HepG2 (cell line): ENCODE results near the gene TUBG2. TPM values are rescaled to one million over a fixed set of nuclear protein-coding genes. Genes with fewer than 3 reads are reported as not detected.
A peak's percentile ranks its signal among the peaks of the same experiment; 100 is the strongest.

Experiments
- ATAC-seq: fragments of 200-7000 bp; cut with Tn5 transposase; 3 replicates; pipeline ENCODE4 v1.9.1; 2020; ENCODE audit warnings: mild to moderate bottlenecking, moderate library complexity
- BruUV-seq: library from RNA; stranded (reverse); fragments of 400-500 nt; replicated peaks from 2 replicates; lab custom pipeline; 2021; lab: Mats Ljungman, UMichigan
- CTCF ChIA-PET: fragments of 300-600 bp; formaldehyde crosslinking; extraction: SDS; loops from one replicate; lab custom pipeline; 2021; ENCODE audit warnings: low total read pairs, inconsistent platforms, low intra/inter-chr PET ratio; lab: Yijun Ruan, JAX
- POLR2A ChIA-PET: fragments of 350-600 bp; sonication (Branson Sonifier 250); formaldehyde crosslinking; loops from one replicate; lab custom pipeline; 2020; ENCODE audit warnings: antibody characterized with exemption, inconsistent platforms; lab: Yijun Ruan, JAX
- DNase-seq: peaks from one replicate; pipeline ENCODE4 v3.0.0-alpha.2; 2015; ENCODE audit warnings: low spot score
- FAIRE-seq: peaks from 3 replicates; lab custom pipeline; 2011; peaks lifted over from hg19 to GRCh38; lab: Jason Lieb, UNC
- H2AFZ ChIP-seq: one replicate; pipeline ENCODE4 v1.6.1; 2011; ENCODE audit warnings: low read length, inconsistent platforms
- H3K27ac ChIP-seq: fragments of 300-600 bp; 3 replicates; pipeline ENCODE4 v1.8.0; 2011; ENCODE audit warnings: mixed run types, mild to moderate bottlenecking, mixed read lengths, low read length, inconsistent platforms; ENCODE audit not compliant: insufficient read depth; ENCODE audit errors: extremely low read length
- H3K27me3 ChIP-seq, 2 experiments: fragments of 200-600 bp in 1 of 2; 2 replicates in 1 of 2; 3 replicates in 1 of 2; pipeline versions ENCODE4 v1.6.0 to v1.8.0; 2011; ENCODE audit warnings: low read length in 2 of 2, mild to moderate bottlenecking in 2 of 2, moderate library complexity in 2 of 2, inconsistent platforms in 1 of 2; ENCODE audit not compliant: insufficient read depth in 2 of 2, control insufficient read depth in 1 of 2
- H3K36me3 ChIP-seq, 2 experiments: fragments of 200-600 bp in 1 of 2; replicated peaks in 1 of 2; 2 replicates in 1 of 2; 3 replicates in 1 of 2; pipeline versions ENCODE4 v1.5.1 to v1.8.0; 2011; ENCODE audit warnings: low read length in 2 of 2, inconsistent platforms in 1 of 2; ENCODE audit not compliant: insufficient read depth in 2 of 2, control insufficient read depth in 1 of 2
- H3K4me1 ChIP-seq: 2 replicates; pipeline ENCODE4 v1.5.1; 2012; ENCODE audit warnings: low read length, inconsistent platforms; ENCODE audit not compliant: insufficient read depth
- H3K4me2 ChIP-seq: 2 replicates; pipeline ENCODE4 v1.6.0; 2011; ENCODE audit warnings: low read depth, low read length, inconsistent platforms
- H3K4me3 ChIP-seq, 3 experiments: fragments of 200-600 bp in 1 of 3; sonication (generic), shearing (Covaris generic) in 1 of 3; replicated peaks in 1 of 3; 2 replicates each; pipeline ENCODE4 v1.5.1; 2011 to 2016; ENCODE audit warnings: low read length in 3 of 3, inconsistent platforms in 2 of 3, low read depth in 2 of 3, mild to moderate bottlenecking in 2 of 3, control low read depth in 1 of 3, mixed read lengths in 1 of 3; ENCODE audit not compliant: insufficient read depth in 1 of 3
- H3K79me2 ChIP-seq: one replicate; pipeline ENCODE4 v1.6.1; 2011; ENCODE audit warnings: low read length, inconsistent platforms; ENCODE audit not compliant: insufficient read depth
- H3K9ac ChIP-seq: 2 replicates; pipeline ENCODE4 v1.6.0; 2011; ENCODE audit warnings: mild to moderate bottlenecking, low read depth, low read length, inconsistent platforms; ENCODE audit not compliant: insufficient read depth
- H3K9me3 ChIP-seq: 2 replicates; pipeline ENCODE4 v1.5.1; 2012; ENCODE audit warnings: mild to moderate bottlenecking, low read length
- H4K20me1 ChIP-seq: 2 replicates; pipeline ENCODE4 v1.6.0; 2011; ENCODE audit warnings: inconsistent platforms, mild to moderate bottlenecking, low read length, moderate library complexity; ENCODE audit not compliant: insufficient read depth
- AGO2 ChIP-seq: fragments of 200-400 bp; formaldehyde crosslinking; optimal IDR thresholded peaks from 2 replicates; pipeline ENCODE3; 2017; ENCODE audit warnings: mild to moderate bottlenecking, low read depth, low read length, moderate library complexity
- ATF7 ChIP-seq, 2 experiments: fragments of 450-650 bp in 1 of 2; sonication (generic) in 1 of 2; formaldehyde crosslinking in 1 of 2; IDR thresholded peaks; 2 replicates each; pipeline versions ENCODE4 v1.4.0 to v1.6.1; 2016 to 2020; ENCODE audit warnings: antibody characterized with exemption in 1 of 2, mild to moderate bottlenecking in 1 of 2, missing genetic modification reagents in 1 of 2
- CC2D1A ChIP-seq: sonication (generic); formaldehyde crosslinking; IDR thresholded peaks from 2 replicates; pipeline ENCODE4 v1.8.1; 2023; ENCODE audit warnings: mild to moderate bottlenecking, missing genetic modification reagents
- DR1 ChIP-seq: sonication (generic); formaldehyde crosslinking; IDR thresholded peaks from 2 replicates; pipeline ENCODE4 v1.8.0; 2021; ENCODE audit warnings: mild to moderate bottlenecking, missing genetic modification reagents, inconsistent platforms
- EEA1 ChIP-seq: sonication (generic); formaldehyde crosslinking; IDR thresholded peaks from 2 replicates; pipeline ENCODE4 v1.5.1; 2020; ENCODE audit warnings: mild to moderate bottlenecking, missing genetic modification reagents, borderline replicate concordance
- KMT2B ChIP-seq: IDR thresholded peaks from 2 replicates; pipeline ENCODE4 v1.6.1; 2016; ENCODE audit warnings: missing genetic modification reagents, missing compliant biosample characterization
- PHF21A ChIP-seq: sonication (generic); formaldehyde crosslinking; IDR thresholded peaks from 2 replicates; pipeline ENCODE4 v1.5.0; 2020; ENCODE audit warnings: mild to moderate bottlenecking, missing genetic modification reagents
- POLR2A ChIP-seq, 2 experiments: IDR thresholded peaks; 2 replicates each; pipeline ENCODE4 v1.6.1; 2011; ENCODE audit warnings: low read depth in 2 of 2, low read length in 2 of 2, mild to moderate bottlenecking in 1 of 2, moderate library complexity in 1 of 2; ENCODE audit not compliant: insufficient read depth in 1 of 2
- RBFOX2 ChIP-seq: fragments of 200-400 bp; formaldehyde crosslinking; IDR thresholded peaks from 2 replicates; pipeline ENCODE4 v1.6.1; 2017; ENCODE audit warnings: low read depth, mild to moderate bottlenecking, low read length
- RELA ChIP-seq: sonication (generic); formaldehyde crosslinking; IDR thresholded peaks from 2 replicates; pipeline ENCODE4 v1.4.0; 2020; ENCODE audit warnings: missing genetic modification reagents
- SAFB2 ChIP-seq: sonication (generic); formaldehyde crosslinking; IDR thresholded peaks from 2 replicates; pipeline ENCODE4 v1.5.1; 2020; ENCODE audit warnings: missing genetic modification reagents, low read depth, mild to moderate bottlenecking, borderline replicate concordance
- SOX6 ChIP-seq, 2 experiments: fragments of 450-650 bp in 1 of 2; sonication (generic) in 1 of 2; formaldehyde crosslinking in 1 of 2; IDR thresholded peaks; 2 replicates each; pipeline versions ENCODE4 v1.4.0 to v1.6.1; 2017 to 2020; ENCODE audit warnings: antibody characterized with exemption in 1 of 2, mild to moderate bottlenecking in 1 of 2, missing genetic modification reagents in 1 of 2
- ZBTB38 ChIP-seq: sonication (generic); formaldehyde crosslinking; IDR thresholded peaks from 2 replicates; pipeline ENCODE4 v1.5.1; 2020; ENCODE audit warnings: mild to moderate bottlenecking, missing genetic modification reagents
- ZC3H13 ChIP-seq: sonication (generic); formaldehyde crosslinking; IDR thresholded peaks from 2 replicates; pipeline ENCODE4 v1.8.1; 2023; ENCODE audit warnings: mild to moderate bottlenecking, missing genetic modification reagents, moderate library complexity
- ZMYM4 ChIP-seq: sonication (generic); formaldehyde crosslinking; IDR thresholded peaks from 2 replicates; pipeline ENCODE4 v1.8.1; 2023; ENCODE audit warnings: mild to moderate bottlenecking, missing genetic modification reagents
- ZNF333 ChIP-seq: sonication (generic); formaldehyde crosslinking; IDR thresholded peaks from 2 replicates; pipeline ENCODE4 v1.4.0; 2020; ENCODE audit warnings: mild to moderate bottlenecking, missing genetic modification reagents, borderline replicate concordance
- ZNF768 ChIP-seq: sonication (generic); formaldehyde crosslinking; IDR thresholded peaks from 2 replicates; pipeline ENCODE4 v1.4.0; 2020; ENCODE audit warnings: missing genetic modification reagents
- WGBS: methylation state at CpG from one replicate; pipeline ENCODE4 v1.1.6; 2017; ENCODE audit warnings: low lambda C conversion rate; 5-methylcytosine and 5-hydroxymethylcytosine counted together
- in situ Hi-C: cut with HindIII; loops from 2 replicates; pipeline ENCODE4 v1.10.0; 2017; ENCODE audit warnings: low pct_unique_long_range_greater_than_20kb; ENCODE audit not compliant: extremely low pct_ligation_motif_present
- intact Hi-C: fragments of 100-400 bp; cut with micrococcal nuclease; formaldehyde crosslinking; loops from one replicate; pipeline ENCODE4 v1.10.0; 2022; ENCODE audit not compliant: unreplicated experiment
- polyA plus RNA-seq, 8 experiments: library from polyadenylated mRNA; depleted of rRNA in 3 of 8; stranded (reverse) in 7 of 8; unstranded in 1 of 8; fragments of >200 nt; fragmentation: Illumina TruSeq in 4 of 8; extraction: Trizol in 4 of 8; gene quantifications; 2 replicates each; pipeline versions ENCODE4 v1.2.1 to v1.2.3, GENCODE V29; 2011 to 2016; ENCODE audit warnings: low read depth in 4 of 8, missing spikeins in 1 of 8, mixed read lengths in 1 of 8; ENCODE audit not compliant: insufficient read depth in 1 of 8
- total RNA-seq, 5 experiments: library from RNA; depleted of rRNA; stranded (reverse); fragments of >200 nt; fragmentation: Illumina TruSeq; extraction: Trizol; gene quantifications; 2 replicates each; pipeline ENCODE4 v1.2.3, GENCODE V29; 2016; ENCODE audit warnings: low read depth in 1 of 5
- TF ChIP-seq, protein P1 (sequence below): sonication (generic); formaldehyde crosslinking; IDR thresholded peaks from 2 replicates; pipeline ENCODE4 v1.5.1; 2020; ENCODE audit warnings: missing genetic modification reagents, mild to moderate bottlenecking, borderline replicate concordance

The TUBG2 gene
- total and polyA plus RNA-seq, 2 of the 13 experiments (the other 11 are each of a cell fraction or from before 2014, with no cell fraction given): 16.0 to 42.3 TPM

DNA sequence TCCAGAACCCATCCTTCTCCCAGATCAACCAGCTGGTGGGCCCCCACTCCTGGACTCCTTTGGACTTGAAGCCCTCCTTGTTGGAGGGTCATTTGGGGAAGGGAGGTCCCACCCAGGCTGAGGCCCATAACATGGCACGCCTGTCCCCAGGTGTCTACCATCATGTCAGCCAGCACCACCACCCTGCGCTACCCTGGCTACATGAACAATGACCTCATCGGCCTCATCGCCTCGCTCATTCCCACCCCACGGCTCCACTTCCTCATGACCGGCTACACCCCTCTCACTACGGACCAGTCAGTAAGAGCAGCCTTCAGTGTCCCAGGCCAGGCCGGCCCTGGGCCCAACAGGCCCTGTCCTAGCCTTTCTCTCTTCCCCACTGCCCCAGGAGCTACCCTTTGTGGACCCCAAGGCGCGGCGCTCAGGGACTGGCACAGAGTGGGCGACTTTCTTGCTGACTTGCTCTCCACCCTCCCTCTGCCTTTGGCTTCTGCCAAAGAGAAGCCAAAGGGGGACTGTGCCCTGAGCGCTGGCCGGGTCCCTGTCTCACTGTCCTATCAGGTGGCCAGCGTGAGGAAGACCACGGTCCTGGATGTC is 45.3 kb upstream of the TUBG2 start:
- no peak overlapping the region for H3K9ac ChIP-seq
- 99% methylated on average over 17 of the region's 17 CpGs for WGBS

DNA sequence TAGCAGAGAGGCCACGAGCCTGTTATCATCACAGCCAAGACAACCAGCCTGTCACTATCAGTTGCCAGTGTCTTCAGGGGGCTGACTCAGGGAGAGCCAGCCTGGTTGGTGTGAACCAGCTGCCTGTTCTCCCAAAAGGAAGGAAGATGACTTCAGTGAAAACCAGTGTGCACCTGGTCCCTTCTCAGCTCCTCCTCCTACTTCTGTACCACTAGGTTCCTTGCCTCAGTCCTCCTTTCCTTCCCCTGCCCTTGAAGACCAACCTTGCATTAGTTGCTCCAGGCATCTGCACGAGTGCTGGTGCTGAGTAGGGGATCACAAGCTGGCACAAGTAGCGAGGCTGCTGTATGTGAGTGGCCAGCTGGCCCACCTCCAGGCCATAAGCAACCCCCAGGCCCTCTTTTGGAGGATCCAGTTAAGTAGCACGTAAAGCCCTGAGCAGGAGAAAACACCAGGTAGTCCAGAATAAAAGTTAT is 41.1 kb upstream of the TUBG2 start:
- Histone ChIP-seq H4K20me1 (no peaks in the 10 kb centered on the region), H3K27ac (no peak overlapping the region), H3K4me1 (peaks cover 35% of the 10 kb centered on the region), H3K9me3 (no peaks in the 10 kb centered on the region), H3K36me3 (peaks cover 17 to 24% of the 10 kb centered on the region in 2 experiments), H3K9ac (no peak overlapping the region), H3K4me3 (no peak overlapping the region), H3K79me2 (no peaks in the 10 kb centered on the region), H2AFZ (no peak overlapping the region), H3K27me3 (no peaks in the 10 kb centered on the region), H3K4me2 (no peak overlapping the region)
- intact Hi-C loops: loop anchor here (1.0 to 5.0 kb wide), 3 partner anchors 39 to 64 kb away; partner anchors contain the start of genes CNTNAP1, PLEKHH3 and TUBG2
- no peak for FAIRE-seq
- peak; percentile 13 for ATAC-seq
- WGBS: 85% methylated on average over 4 of the region's 4 CpGs
- in situ Hi-C loops: no loop called here
- POLR2A ChIA-PET: interaction anchor here (1.0 to 4.6 kb wide), 10 partner anchors 9 to 162 kb away, joined by 3 to 50 read pairs (median 7); partner anchors contain the start of genes PLEKHH3, PSMC3IP, RETREG3 and TUBG1
- TF ChIP-seq ZNF768 (no peak), EEA1 (CRISPR knock-in tag) (0 out of 2 replicates have a peak, but pooled peaks have one; percentile 48), CC2D1A (CRISPR knock-in tag) (no peak), DR1 (CRISPR knock-in tag) (no peak), PHF21A (peak; percentile 8; the same call in 1 of the 2 replicates), RELA (no peak), ZC3H13 (CRISPR knock-in tag) (peak; percentile 65; the same call in 1 of the 2 replicates), SAFB2 (CRISPR knock-in tag) (0 out of 2 replicates have a peak, but pooled peaks have one; percentile 46), ZBTB38 (peak; percentile 45; the same call in 1 of the 2 replicates), KMT2B (CRISPR knock-in tag) (no peak), SOX6 (IDR thresholded peaks at IDR 0.05) (no peak), SOX6 (CRISPR knock-in tag; IDR thresholded peaks at IDR 0.05) (0 out of 2 replicates have a peak, but pooled peaks have one; percentile 5), ZMYM4 (no peak), POLR2A (IDR thresholded peaks at IDR 0.05; ENCODE audit: insufficient read depth in 1 of 2, low read depth in 2 of 2, low read length in 2 of 2) (peak in 1 of 2 experiments; percentile 23; a peak in 2 of 4 replicates)
- TF ChIP-seq, protein P1, sequence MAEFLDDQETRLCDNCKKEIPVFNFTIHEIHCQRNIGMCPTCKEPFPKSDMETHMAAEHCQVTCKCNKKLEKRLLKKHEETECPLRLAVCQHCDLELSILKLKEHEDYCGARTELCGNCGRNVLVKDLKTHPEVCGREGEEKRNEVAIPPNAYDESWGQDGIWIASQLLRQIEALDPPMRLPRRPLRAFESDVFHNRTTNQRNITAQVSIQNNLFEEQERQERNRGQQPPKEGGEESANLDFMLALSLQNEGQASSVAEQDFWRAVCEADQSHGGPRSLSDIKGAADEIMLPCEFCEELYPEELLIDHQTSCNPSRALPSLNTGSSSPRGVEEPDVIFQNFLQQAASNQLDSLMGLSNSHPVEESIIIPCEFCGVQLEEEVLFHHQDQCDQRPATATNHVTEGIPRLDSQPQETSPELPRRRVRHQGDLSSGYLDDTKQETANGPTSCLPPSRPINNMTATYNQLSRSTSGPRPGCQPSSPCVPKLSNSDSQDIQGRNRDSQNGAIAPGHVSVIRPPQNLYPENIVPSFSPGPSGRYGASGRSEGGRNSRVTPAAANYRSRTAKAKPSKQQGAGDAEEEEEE: 0 out of 2 replicates have a peak, but pooled peaks have one; percentile 30
- no TSS peak for BruUV-seq
- no peak for DNase-seq
- CTCF ChIA-PET: interaction anchor here (1.5 to 1.9 kb wide), 2 partner anchors 9 to 63 kb away, joined by 6 read pairs; partner anchors contain the start of genes CCR10, RETREG3 and TUBG1

More for the DNA sequence above, 45.3 kb upstream of the TUBG2 start:
- Histone ChIP-seq H3K79me2 (peaks cover 10% of the 10 kb centered on the region), H3K27me3 (no peaks in the 10 kb centered on the region; a peak in 1 of 5 replicates), H3K4me2 (no peak overlapping the region), H3K27ac (no peak overlapping the region), H3K4me3 (no peak overlapping the region), H2AFZ (no peak overlapping the region), H3K4me1 (peaks cover 26% of the 10 kb centered on the region), H3K9me3 (no peaks in the 10 kb centered on the region), H3K36me3 (peaks cover 28 to 38% of the 10 kb centered on the region in 2 experiments), H4K20me1 (no peaks in the 10 kb centered on the region; the same call in 1 of the 2 replicates)
- BruUV-seq: no TSS peak
- TF ChIP-seq ATF7 (IDR thresholded peaks at IDR 0.05) (peak; percentile 60), ATF7 (CRISPR knock-in tag; IDR thresholded peaks at IDR 0.05) (no peak), AGO2 (peak; percentile 53), RBFOX2 (peak; percentile 34; the same call in 1 of the 2 replicates), ZNF333 (no peak)
- no peak for FAIRE-seq
- no peak for ATAC-seq
- intact Hi-C loops (no loop called here), in situ Hi-C loops (no loop called here)
- CTCF ChIA-PET: no interaction called here
- DNase-seq: no peak
- POLR2A ChIA-PET: interaction anchor here (1.3 kb wide), 1 partner anchor 46 kb away, joined by 3 read pairs; the partner anchor contains the start of gene TUBG2
